Measurements from ENCODE around the gene ANO5. TPM values are rescaled to one million over a fixed set of nuclear protein-coding genes. Genes with fewer than 3 reads are reported as not detected.

The ANO5 gene
- total and polyA plus RNA-seq, 9 of the 15 experiments (the other 6 are each of a cell fraction or from before 2014, with no cell fraction given): 0.16 to 0.58 (median 0.28) TPM

GRCh38 chr11:22246992-22247391 is 54.1 kb downstream of the ANO5 start:
- ChIA-PET POLR2A (no interaction called here), CTCF (ENCODE audit: low intra/inter-chr PET ratio) (no interaction called here)
- no peaks in the 10 kb centered on the region for H3K36me3 ChIP-seq (ENCODE audit: control insufficient read depth, insufficient read depth, low read length)
- intact Hi-C loops (cut with micrococcal nuclease) (loop anchor here (5.0 kb wide), 1 partner anchor 55 kb away; no protein-coding TSS in a partner anchor), in situ Hi-C loops (cut with MboI) (no loop called here)
- no peaks in the 10 kb centered on the region for H3K4me1 ChIP-seq (replicated peaks in 1 of 2; ENCODE audit: control insufficient read depth in 2 of 2, insufficient read depth in 2 of 2, low read length in 2 of 2)
- H4K20me1 ChIP-seq (replicated peaks; ENCODE audit: control insufficient read depth, insufficient read depth, low read length): no peaks in the 10 kb centered on the region
- no peaks in the 10 kb centered on the region for H3K27me3 ChIP-seq (ENCODE audit: control insufficient read depth in 2 of 2, insufficient read depth in 2 of 2, low read length in 2 of 2)
- TF ChIP-seq BRF2 (IDR thresholded peaks at IDR 0.05; ENCODE audit: borderline replicate concordance, insufficient read depth, insufficient read length): no peak
- TF ChIP-seq ZC3H4 (CRISPR knock-in tag; IDR thresholded peaks at IDR 0.05; ENCODE audit: borderline replicate concordance): no peak
- TF ChIP-seq EGR1 (conservative IDR thresholded peaks at IDR 0.05): no peak
- TF ChIP-seq SP2 (IDR thresholded peaks at IDR 0.05; ENCODE audit: extremely low read depth, low read depth, low read length, poor library complexity, severe bottlenecking): no peak
- TF ChIP-seq PCBP1 (IDR thresholded peaks at IDR 0.05; ENCODE audit: low read depth, low read length, poor library complexity, severe bottlenecking): no peak
- no peak for TF ChIP-seq ETV6 (IDR thresholded peaks at IDR 0.05; ENCODE audit: borderline replicate concordance in 1 of 2, low read depth in 2 of 2, low read length in 1 of 2)
- TF ChIP-seq ETV6 (CRISPR knock-in tag; IDR thresholded peaks at IDR 0.05; ENCODE audit: borderline replicate concordance): no peak
- no peak for TF ChIP-seq ATF7 (IDR thresholded peaks at IDR 0.05)
- no peak for TF ChIP-seq CBX3 (IDR thresholded peaks at IDR 0.05; ENCODE audit: borderline replicate concordance in 1 of 2, low read length in 2 of 2)
- no peak for TF ChIP-seq POU5F1 (IDR thresholded peaks at IDR 0.05; ENCODE audit: borderline replicate concordance, low read depth, low read length, partially characterized antibody)
- TF ChIP-seq IRF9 (tag; IDR thresholded peaks at IDR 0.05): no peak
- H2AFZ ChIP-seq (ENCODE audit: low read depth, low read length): no peak overlapping the region
- no peaks in the 10 kb centered on the region for H3K79me2 ChIP-seq (ENCODE audit: control insufficient read depth, insufficient read depth, low read length)
- FAIRE-seq (no peak), DNase-seq (ENCODE audit: extremely low read depth in 1 of 4, low spot score in 3 of 4) (no peak), ATAC-seq (no peak)
- H3K27ac ChIP-seq (ENCODE audit: extremely low read depth, low read depth, low read length): no peak overlapping the region
- no peaks in the 10 kb centered on the region for H3K9me1 ChIP-seq (ENCODE audit: control insufficient read depth, insufficient read depth, low read length)
- no peak overlapping the region for H3K4me2 ChIP-seq (ENCODE audit: insufficient read depth, low read length)
- no peak overlapping the region for H3K4me3 ChIP-seq
- H3K9ac ChIP-seq (ENCODE audit: insufficient read depth in 1 of 2, low read depth in 2 of 2, low read length in 2 of 2): no peak overlapping the region
- 7% methylated on average over 1 of the region's 1 CpG for WGBS (ENCODE audit: insufficient coverage, low coverage, missing lambda C conversion rate)
- no TSS peak for BruUV-seq (replicated peaks)
- H3K9me3 ChIP-seq (replicated peaks; ENCODE audit: control insufficient read depth, insufficient read depth, low read depth, low read length): no peaks in the 10 kb centered on the region
